A549 (cell line): ENCODE results near the gene TEPSIN.

Experiments used
- CBX8 ChIP-seq: fragments of 200-600 bp; sonication (generic); IDR thresholded peaks from 2 replicates; pipeline ENCODE4 v1.6.1; 2016
- CTCF ChIP-seq: fragments of >200 bp; sonication (Bioruptor Twin); formaldehyde crosslinking; IDR thresholded peaks from 3 replicates; pipeline ENCODE4 v1.5.1; 2016
- HDAC2 ChIP-seq: fragments of 200-600 bp; sonication (generic); IDR thresholded peaks from 2 replicates; pipeline ENCODE4 v1.6.1; 2016
- MAX ChIP-seq: IDR thresholded peaks from 2 replicates; pipeline ENCODE4 v1.6.1; 2012
- USF2 ChIP-seq: fragments of 450-650 bp; IDR thresholded peaks from 2 replicates; pipeline ENCODE4 v1.6.1; 2014; ENCODE audit warnings: antibody characterized with exemption

- TF ChIP-seq MAX, result no peak
- TF ChIP-seq USF2, result no peak
- TF ChIP-seq CTCF, result no peak
- no peak for TF ChIP-seq CBX8
- no peak for TF ChIP-seq HDAC2
These were observed 1.9 kb upstream of the TEPSIN start for GRCh38 chr17:81240761-81241160.
